Stimulated activated CD8-positive, alpha-beta memory T cell treated with anti-CD3 and anti-CD28 coated beads, Interleukin-15, amount 100 ng/mL, for 1 hour (primary cell): ENCODE results near the gene APOM.

ENCODE experiments used
- DNase-seq: peaks from one replicate; pipeline ENCODE4 v3.0.0-alpha.2; 2020; ENCODE audit warnings: low read depth

The APOM gene

DNA sequence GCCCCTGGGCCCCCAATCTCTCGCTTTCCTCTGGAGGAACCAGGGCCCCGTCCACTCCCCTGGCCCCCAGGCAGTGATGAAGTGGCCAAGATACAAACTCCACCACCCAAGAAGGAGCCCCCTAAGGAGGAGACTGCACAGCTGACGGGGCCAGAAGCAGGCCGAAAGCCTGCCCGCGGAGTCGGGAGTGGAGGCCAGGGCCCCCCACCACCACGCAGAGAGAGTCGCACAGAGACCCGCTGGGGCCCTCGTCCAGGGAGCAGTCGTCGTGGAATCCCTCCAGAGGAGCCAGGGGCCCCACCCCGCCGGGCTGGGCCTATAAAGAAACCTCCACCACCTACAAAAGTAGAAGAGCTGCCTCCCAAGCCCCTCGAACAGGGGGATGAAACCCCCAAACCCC, 24.5 kb upstream of the APOM start:
- no peak for DNase-seq

DNA sequence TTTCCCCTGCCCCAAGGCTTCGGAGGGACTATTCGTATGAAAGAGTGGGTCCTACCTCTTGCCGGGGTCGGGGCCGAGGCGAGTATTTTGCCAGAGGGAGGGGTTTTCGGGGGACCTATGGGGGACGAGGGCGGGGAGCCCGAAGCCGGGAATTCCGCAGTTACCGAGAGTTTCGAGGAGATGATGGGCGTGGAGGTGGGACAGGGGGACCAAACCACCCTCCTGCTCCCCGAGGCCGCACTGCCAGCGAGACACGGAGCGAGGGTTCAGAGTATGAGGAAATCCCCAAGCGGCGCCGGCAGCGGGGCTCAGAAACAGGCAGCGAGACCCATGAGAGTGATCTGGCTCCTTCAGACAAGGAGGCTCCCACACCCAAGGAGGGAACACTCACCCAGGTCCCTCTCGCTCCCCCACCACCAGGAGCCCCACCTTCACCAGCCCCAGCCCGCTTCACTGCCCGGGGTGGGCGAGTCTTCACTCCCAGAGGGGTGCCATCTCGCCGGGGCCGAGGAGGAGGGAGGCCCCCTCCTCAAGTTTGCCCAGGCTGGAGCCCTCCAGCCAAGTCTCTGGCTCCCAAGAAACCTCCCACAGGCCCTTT, 23.9 kb upstream of the APOM start:
- DNase-seq, result no peak

DNA sequence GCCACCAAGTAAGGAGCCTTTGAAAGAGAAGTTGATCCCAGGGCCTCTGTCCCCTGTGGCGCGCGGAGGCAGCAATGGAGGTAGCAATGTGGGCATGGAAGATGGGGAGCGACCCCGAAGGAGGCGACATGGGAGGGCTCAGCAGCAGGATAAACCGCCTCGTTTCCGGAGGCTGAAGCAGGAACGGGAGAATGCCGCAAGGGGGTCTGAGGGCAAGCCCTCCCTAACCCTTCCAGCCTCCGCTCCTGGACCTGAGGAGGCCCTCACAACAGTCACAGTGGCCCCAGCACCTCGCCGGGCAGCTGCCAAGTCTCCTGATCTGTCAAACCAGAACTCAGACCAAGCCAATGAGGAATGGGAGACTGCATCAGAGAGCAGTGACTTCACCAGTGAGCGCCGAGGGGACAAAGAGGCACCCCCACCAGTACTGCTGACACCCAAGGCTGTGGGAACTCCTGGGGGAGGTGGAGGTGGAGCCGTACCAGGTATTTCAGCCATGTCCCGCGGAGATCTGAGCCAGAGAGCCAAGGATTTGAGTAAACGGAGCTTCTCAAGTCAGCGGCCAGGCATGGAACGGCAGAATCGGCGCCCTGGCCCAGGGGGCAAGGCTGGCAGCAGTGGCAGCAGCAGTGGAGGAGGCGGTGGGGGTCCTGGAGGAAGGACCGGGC, 23.3 kb upstream of the APOM start:
- no peak for DNase-seq

GRCh38 chr6:31633447-31633846, 22.2 kb upstream of the APOM start:
- DNase-seq, result no peak

DNA sequence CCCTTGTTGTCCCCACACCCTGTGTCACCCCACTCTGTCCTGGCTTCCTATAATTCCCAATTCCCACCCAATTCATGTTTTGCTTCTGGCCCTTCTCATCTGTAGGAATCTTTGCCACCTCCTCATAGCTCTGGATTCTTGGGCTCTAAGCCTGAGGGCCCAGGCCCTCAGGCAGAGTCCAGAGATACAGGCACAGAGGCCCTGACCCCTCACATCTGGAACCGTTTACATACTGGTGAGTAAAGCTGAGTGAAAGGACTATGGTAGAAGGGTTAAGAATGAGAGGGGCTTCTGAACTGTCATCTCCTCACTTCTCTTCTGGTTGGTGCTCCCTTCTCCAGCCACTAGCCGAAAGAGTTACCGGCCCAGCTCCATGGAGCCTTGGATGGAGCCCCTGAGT, 21.6 kb upstream of the APOM start:
- no peak for DNase-seq

- DNase-seq, result no peak
Measured at GRCh38 chr6:31634969-31635575, 20.6 kb upstream of the APOM start.

DNA sequence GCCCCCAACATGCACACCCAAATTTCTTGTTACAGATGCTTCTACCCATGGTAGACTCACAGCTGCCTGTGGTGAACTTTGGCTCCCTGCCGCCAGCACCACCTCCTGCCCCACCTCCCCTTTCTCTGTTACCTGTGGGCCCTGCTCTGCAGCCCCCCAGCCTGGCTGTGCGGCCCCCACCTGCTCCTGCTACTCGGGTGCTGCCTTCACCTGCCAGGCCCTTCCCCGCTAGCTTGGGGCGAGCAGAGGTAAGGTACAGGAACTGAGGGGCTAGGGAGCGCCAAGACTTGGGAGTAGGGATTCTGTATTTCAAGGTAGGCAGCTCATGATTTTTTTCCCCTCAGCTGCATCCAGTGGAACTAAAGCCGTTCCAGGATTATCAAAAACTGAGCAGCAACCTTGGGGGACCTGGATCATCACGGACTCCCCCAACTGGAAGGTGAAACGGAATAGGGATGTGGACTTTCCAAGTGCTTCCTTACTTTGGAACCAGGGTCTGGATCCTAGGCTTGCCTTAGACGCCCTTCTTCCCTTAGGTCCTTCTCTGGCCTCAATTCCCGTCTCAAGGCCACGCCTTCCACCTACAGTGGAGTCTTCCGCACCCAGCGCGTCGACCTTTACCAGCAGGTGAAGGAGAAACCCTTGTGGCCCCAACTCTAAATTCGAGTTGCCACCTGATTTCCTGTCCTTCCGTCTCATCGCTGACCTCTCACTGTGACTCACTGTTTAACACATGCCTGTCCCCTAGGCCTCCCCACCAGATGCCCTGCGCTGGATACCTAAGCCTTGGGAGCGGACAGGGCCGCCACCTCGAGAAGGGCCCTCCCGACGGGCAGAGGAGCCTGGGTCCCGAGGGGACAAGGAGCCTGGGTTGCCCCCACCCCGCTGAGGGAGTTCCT, 18.7 kb upstream of the APOM start:
- DNase-seq, result no peak

GRCh38 chr6:31639043-31639442, 16.7 kb upstream of the APOM start:
- DNase-seq, result no peak

DNA sequence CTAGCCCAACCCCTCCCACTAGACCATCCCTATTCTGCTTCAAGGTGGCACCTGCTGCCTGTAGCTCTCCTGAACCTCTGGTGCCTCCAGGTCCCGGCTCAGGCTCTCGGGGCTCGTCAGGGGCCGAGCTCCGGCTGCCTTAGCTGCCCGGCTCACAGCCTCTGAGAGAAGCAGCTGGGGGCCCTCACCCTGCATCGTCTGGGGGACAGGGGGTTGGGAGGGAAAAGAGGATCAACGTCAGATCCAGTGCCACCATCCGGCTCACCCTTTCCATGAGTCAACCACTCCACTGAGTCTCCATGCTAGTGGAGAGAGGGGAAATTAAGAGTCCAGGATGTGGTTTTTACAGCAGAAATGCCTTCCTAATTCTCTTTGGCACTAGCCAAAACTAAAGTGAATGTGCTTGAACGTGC, 16.2 kb upstream of the APOM start:
- DNase-seq, result no peak

DNA sequence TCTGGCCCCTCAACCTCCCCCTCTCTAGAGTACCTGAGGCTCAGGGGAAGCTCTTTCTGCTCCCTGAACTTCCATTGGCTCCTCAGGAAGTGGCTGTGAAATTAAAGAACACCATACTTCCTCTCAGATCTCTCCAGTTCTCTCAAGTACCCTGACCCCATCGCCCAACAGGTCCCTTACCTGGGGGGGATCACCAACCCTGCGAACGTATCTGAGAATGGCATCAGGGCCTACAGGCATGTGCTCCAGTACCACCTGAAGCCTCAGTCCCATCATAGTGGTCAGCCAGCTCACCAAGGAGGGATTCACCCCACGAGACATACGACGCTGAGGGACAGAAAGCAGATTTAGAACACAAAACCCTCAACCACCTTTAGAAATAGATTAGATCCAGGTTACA, 15.1 kb upstream of the APOM start:
- no peak for DNase-seq

- DNase-seq, result no peak
Measured at GRCh38 chr6:31641370-31641769, 14.3 kb upstream of the APOM start.

- DNase-seq, result no peak
Measured at GRCh38 chr6:31642798-31643570, 12.7 kb upstream of the APOM start.

DNA sequence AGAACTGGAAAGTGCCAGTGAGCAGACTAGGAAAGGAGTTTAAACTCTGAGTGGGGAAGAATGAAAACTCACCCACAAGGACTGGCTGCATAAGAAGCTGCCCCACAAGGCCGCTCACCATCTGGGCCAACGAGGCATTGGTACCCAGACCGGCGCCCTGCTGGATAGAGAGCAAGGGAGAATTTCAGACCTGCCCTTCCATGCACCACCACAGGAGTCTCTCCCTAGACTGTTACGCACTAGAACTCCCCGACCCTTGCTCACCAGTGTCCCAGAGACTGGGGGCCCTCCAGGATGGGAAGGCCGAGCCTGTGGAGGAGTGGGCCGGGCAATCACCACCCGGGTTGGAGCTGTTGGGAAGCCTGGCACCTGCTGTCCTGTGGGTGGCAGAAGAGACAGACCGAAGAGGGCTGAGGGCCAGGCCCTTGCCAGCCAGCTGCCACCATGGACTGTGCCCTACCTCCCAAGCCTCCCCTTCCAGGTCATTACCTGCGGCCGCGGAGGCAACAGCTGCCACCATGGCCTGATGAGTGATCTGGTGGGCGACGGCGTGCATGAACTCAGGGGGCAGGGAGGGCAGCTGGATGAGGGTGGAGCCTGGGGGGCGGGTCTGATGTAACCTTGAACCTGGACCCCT, 11.8 kb upstream of the APOM start:
- DNase-seq, result no peak

GRCh38 chr6:31645325-31645724, 10.4 kb upstream of the APOM start:
- no peak for DNase-seq

- no peak for DNase-seq
Measured at GRCh38 chr6:31651602-31652191, 4.0 kb upstream of the APOM start.

- peak; percentile 71 for DNase-seq
Measured at GRCh38 chr6:31652925-31653724, 2.6 kb upstream of the APOM start.

DNA sequence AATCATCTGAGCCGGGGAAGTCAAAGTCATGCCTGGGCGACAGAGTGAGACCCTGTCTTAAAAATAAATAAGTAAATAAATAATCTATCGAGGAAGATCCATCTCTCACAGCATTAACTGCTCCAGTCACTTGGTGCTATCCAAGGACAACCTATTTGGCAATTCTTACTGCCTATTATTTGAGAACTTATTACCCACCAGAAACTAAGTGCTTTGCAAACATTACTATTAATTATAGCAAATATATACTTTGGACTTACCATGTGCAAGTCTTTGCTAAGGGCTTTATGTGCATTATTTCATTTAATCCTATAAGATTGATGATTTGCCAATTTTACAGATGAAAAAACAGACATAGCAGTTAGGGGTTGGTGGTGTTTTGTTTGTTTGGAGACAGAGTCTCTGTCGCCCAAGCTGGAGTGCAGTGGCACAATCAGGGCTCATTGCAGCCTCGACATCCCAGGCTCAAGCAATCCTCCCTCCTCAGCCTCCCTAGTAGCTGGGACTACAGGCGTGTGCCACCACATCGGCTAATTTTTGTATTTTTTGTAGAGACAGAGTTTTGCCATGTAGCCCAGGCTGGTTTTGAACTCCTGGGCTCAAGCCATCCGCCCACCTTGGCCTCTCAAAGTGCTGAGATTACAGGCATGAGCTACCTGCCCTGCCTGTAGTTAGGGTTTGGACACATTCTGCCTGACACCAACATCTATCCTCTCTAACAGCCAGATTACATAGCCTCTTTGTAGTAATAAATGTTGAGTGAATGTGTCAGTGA, 933 bp upstream of the APOM start:
- no peak for DNase-seq

GRCh38 chr6:31657406-31658157, 1.9 kb downstream of the APOM start:
- no peak for DNase-seq
